Chondrocyte (in vitro differentiated cells): ENCODE data around the gene TMEM150A. TPM values are rescaled to one million over a fixed set of nuclear protein-coding genes. Genes with fewer than 3 reads are reported as not detected.
A peak's percentile ranks its signal among the peaks of the same experiment; 100 is the strongest.
"Not testable (repeated sequence)": the region's sequence is repeated elsewhere in the genome, so short reads cannot be mapped to it uniquely, and the experiment has no call there.

Experiments used
- DNase-seq: peaks from one replicate; pipeline ENCODE4 v3.0.0; 2021; ENCODE audit warnings: mixed read lengths, low spot score
- H3K27ac Mint-ChIP-seq: one replicate; pipeline ENCODE4 v1.8.0; 2021; ENCODE audit warnings: mild to moderate bottlenecking, moderate library complexity, mixed read lengths; ENCODE audit not compliant: unreplicated experiment
- H3K27me3 Mint-ChIP-seq: 2 replicates; pipeline ENCODE4 v1.8.0; 2021; ENCODE audit warnings: low read depth, mixed read lengths
- H3K36me3 Mint-ChIP-seq: 2 replicates; pipeline ENCODE4 v1.8.0; 2021; ENCODE audit warnings: low read depth, mixed read lengths
- H3K4me1 Mint-ChIP-seq: 2 replicates; pipeline ENCODE4 v1.8.0; 2021; ENCODE audit warnings: low read depth, mild to moderate bottlenecking, mixed read lengths
- H3K4me3 Mint-ChIP-seq: one replicate; pipeline ENCODE4 v1.8.0; 2021; ENCODE audit warnings: mild to moderate bottlenecking, moderate library complexity, mixed read lengths; ENCODE audit not compliant: unreplicated experiment
- H3K9me3 Mint-ChIP-seq: 2 replicates; pipeline ENCODE4 v1.8.0; 2021; ENCODE audit warnings: low read depth, mixed read lengths
- total RNA-seq: library from RNA; stranded (reverse); gene quantifications from 3 replicates; pipeline ENCODE4 v1.2.1, GENCODE V29; 2021
- TF ChIP-seq, protein P1 (sequence below): fragments of 200-600 bp; sonication (generic); IDR thresholded peaks from 2 replicates; pipeline ENCODE4 v1.5.0; 2021; ENCODE audit warnings: antibody characterized with exemption, mild to moderate bottlenecking, moderate library complexity

The TMEM150A gene
- total RNA-seq, 1 donor from 2014 or later: 17.9 TPM

DNA sequence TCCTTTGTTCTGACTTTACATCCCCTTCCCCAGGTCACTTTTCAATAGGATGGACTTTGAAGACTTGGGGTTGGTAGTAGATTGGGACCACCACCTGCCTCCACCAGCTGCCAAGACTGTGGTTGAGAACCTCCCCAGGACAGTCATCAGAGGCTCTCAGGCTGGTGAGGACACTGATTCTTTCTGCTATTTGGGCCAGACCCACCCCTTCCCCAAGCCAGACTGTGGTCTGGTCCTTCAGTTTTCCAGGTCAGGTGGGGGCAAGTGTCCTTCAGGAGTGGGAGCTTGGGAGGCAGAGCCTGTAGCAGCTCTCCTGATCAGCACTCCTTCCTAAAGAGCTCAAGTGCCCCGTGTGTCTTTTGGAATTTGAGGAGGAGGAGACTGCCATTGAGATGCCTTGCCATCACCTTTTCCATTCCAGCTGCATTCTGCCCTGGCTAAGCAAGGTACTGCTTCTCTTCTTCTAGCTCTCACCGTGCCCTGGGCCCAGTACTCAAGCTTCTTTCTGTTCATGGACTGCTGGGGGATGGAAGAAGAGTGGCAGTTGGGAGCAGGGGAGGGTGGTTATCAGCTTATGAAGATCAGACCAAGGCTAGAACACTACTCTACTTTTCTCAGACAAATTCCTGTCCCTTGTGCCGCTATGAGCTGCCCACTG lies 5.9 kb downstream of the TMEM150A start:
- Mint-ChIP-seq H3K4me1 (peaks cover 34% of the 10 kb centered on the region), H3K4me3 (peak overlapping the region; percentile 98), H3K36me3 (no peaks in the 10 kb centered on the region), H3K27me3 (no peaks in the 10 kb centered on the region), H3K27ac (peak overlapping the region; percentile 98), H3K9me3 (no peaks in the 10 kb centered on the region)
- no peak for DNase-seq
- TF ChIP-seq, protein P1, sequence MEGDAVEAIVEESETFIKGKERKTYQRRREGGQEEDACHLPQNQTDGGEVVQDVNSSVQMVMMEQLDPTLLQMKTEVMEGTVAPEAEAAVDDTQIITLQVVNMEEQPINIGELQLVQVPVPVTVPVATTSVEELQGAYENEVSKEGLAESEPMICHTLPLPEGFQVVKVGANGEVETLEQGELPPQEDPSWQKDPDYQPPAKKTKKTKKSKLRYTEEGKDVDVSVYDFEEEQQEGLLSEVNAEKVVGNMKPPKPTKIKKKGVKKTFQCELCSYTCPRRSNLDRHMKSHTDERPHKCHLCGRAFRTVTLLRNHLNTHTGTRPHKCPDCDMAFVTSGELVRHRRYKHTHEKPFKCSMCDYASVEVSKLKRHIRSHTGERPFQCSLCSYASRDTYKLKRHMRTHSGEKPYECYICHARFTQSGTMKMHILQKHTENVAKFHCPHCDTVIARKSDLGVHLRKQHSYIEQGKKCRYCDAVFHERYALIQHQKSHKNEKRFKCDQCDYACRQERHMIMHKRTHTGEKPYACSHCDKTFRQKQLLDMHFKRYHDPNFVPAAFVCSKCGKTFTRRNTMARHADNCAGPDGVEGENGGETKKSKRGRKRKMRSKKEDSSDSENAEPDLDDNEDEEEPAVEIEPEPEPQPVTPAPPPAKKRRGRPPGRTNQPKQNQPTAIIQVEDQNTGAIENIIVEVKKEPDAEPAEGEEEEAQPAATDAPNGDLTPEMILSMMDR: no peak

DNA sequence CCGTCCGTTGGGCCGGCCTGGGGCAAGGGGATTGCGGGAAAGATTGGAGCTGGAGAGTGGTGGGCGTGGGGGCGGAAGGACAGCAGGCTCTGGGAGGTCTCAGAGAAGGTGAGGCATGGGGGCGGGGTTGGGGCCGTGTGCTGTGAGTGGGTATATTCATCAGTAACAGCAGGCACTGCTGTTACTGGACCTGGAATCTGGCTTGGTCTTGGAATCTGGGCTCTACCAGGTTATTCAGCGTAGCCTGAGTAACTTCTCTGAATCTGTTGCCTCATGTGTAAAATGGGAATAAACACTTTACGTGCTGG lies 6.5 kb downstream of the TMEM150A start:
- Mint-ChIP-seq H3K4me1 (peaks cover 33% of the 10 kb centered on the region), H3K4me3 (peak overlapping the region; percentile 98), H3K36me3 (no peaks in the 10 kb centered on the region), H3K27ac (peak overlapping the region; percentile 98), H3K9me3 (no peaks in the 10 kb centered on the region), H3K27me3 (no peaks in the 10 kb centered on the region)
- DNase-seq: no peak
- TF ChIP-seq, protein P1: no peak

DNA sequence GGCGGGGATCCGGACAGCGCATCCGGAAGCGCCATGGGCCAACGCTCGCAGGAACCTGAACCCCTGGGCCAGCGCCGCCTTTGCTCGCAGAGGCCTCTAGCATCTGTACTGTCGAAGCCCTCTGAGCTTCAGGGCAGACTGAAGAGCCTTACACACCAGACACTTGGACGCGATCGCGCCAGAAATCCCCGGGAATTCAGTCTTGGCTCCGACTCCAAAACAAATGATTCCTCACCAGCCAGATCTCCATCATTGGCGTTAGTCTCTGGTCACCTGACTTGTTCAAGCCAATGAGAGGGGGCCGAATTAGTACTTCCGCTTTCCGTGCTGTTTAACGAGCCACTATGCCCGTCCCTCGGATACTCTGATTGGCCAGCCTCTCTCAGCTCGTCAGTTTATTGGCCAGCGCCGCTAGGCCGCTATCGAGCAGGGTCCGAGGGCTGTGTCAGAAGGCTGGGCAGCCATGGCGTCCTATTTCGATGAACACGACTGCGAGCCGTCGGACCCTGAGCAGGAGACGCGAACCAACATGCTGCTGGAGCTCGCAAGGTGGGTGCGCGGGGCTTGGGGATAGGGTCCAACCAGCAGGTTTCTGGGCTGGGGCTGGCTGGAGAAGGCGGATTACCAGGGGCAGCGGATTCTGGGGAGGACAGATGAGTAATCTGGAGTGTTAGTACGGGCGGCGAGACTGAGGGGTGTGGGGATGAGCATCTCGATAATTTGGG lies 7.0 kb downstream of the TMEM150A start, which contains the start of gene RNF181:
Gene RNF181, plus strand, starts transcription at position 445 of the 725 bp plus-strand sequence. Its CDS starts 19 bp downstream, at position 464.
- peak; percentile 96 for DNase-seq
- peak within 1 kb of the TSS; percentile 98 for H3K4me3 Mint-ChIP-seq
- H3K27me3 Mint-ChIP-seq: no peaks in the 10 kb centered on the region
- H3K36me3 Mint-ChIP-seq: no peaks in the 10 kb centered on the region
- H3K27ac Mint-ChIP-seq: peak within 1 kb of the TSS; percentile 98
- TF ChIP-seq, protein P1: no peak
- no peaks in the 10 kb centered on the region for H3K9me3 Mint-ChIP-seq
- H3K4me1 Mint-ChIP-seq: peaks cover 37% of the 10 kb centered on the region

DNA sequence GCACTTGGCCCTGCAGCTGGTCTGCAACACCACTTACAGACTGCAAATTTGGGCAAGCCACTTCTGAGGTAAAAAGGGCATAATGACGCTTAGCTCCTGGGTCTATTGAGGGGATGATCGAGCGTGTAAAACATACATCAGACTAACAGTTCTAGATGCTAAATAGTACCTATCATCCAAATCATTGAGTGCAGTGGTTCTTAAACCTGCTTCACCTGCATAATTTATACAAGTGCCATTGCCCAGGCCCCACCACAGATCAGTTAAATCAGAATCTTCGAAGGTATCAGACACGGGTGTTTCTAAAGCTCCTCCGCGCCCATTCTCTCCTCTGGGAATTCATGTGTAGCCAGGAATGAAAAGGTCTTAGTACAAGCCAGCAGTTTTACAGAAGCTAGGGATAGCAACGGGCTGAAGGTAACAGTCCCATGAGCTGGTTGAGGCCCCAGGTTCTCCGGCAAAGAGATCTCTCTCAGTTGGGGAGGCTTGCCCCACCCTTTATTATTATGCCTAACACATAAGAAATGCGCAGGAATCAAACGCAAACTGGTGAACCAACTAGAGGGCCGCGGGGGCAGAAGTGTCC lies 7.7 kb downstream of the TMEM150A start:
- Mint-ChIP-seq H3K27ac (peak overlapping the region; percentile 97), H3K27me3 (no peaks in the 10 kb centered on the region), H3K36me3 (no peaks in the 10 kb centered on the region), H3K9me3 (no peaks in the 10 kb centered on the region), H3K4me3 (peak overlapping the region; percentile 98), H3K4me1 (peaks cover 43% of the 10 kb centered on the region)
- no peak for DNase-seq
- TF ChIP-seq, protein P1: no peak

DNA sequence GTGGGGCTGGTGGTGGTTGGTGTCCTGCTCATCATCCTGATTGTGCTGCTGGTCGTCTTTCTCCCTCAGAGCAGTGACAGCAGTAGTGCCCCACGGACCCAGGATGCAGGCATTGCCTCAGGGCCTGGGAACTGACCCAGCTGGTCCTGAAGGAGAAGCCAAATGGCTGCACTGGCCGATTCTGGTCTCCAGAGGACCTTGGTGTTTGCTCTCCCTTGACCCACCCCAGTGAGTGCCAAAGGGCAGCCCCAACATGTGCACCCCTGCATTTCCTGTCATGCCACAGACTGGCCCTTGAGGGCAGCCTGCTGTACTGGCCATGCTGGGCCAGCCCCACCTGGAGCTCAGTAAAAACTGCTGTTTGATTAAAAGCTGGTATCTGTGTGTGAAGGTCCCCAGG lies 9.5 kb downstream of the TMEM150A start:
- Mint-ChIP-seq H3K4me3 (no peak overlapping the region), H3K36me3 (no peaks in the 10 kb centered on the region), H3K4me1 (peaks cover 44% of the 10 kb centered on the region), H3K9me3 (no peaks in the 10 kb centered on the region), H3K27me3 (no peaks in the 10 kb centered on the region), H3K27ac (no peak overlapping the region)
- TF ChIP-seq, protein P1: no peak
- DNase-seq: no peak

DNA sequence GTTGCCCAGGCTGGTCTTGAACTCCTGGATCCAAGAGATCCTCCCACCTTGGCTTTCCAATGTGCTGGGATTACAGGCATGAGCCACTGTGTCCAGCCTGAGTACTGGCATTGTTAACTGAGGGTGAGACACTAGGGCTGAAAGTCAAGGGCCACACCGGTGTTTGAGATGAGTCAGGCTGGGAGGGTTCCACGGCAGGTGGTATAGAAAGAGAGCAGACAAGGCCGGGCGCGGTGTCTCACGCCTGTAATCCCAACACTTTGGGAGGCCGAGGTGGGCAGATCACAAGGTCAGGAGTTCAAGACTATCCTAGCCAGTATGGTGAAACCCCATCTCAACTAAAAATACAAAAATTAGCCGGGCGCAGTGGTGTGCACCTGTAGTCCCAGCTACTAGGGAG lies 10.2 kb downstream of the TMEM150A start:
- DNase-seq, H3K4me3 Mint-ChIP-seq, H3K27ac Mint-ChIP-seq, H3K36me3 Mint-ChIP-seq, H3K27me3 Mint-ChIP-seq, H3K9me3 Mint-ChIP-seq: not testable (repeated sequence)
- H3K4me1 Mint-ChIP-seq: peaks cover 48% of the 10 kb centered on the region
